Measurements from ENCODE around the gene HHAT. TPM values are rescaled to one million over a fixed set of nuclear protein-coding genes. Genes with fewer than 3 reads are reported as not detected.
A peak's percentile ranks its signal among the peaks of the same experiment; 100 is the strongest.

Gene HHAT
- total and polyA plus RNA-seq, 2 experiments from 2014 or later: 1.6 to 1.9 TPM

GRCh38 chr1:210396541-210396940 is 67.8 kb downstream of the HHAT start:
- Histone ChIP-seq H3K79me2 (ENCODE audit: insufficient read depth) (no peaks in the 10 kb centered on the region), H3K36me3 (ENCODE audit: low read depth) (no peaks in the 10 kb centered on the region), H3K27ac (no peak overlapping the region), H3K9me2 (ENCODE audit: insufficient read depth) (no peaks in the 10 kb centered on the region), H3K9ac (no peak overlapping the region), H3K4me1 (ENCODE audit: insufficient read depth) (peaks cover 15% of the 10 kb centered on the region), H3F3A (ENCODE audit: insufficient read depth) (peaks cover 15% of the 10 kb centered on the region; the same call in 1 of the 2 replicates), H3K9me3 (ENCODE audit: low read depth) (no peaks in the 10 kb centered on the region), H2AFZ (no peak overlapping the region), H3K4me2 (ENCODE audit: unreplicated experiment) (no peak overlapping the region), H3K27me3 (replicated peaks; ENCODE audit: insufficient read depth) (peaks cover 53% of the 10 kb centered on the region), H4K20me1 (ENCODE audit: insufficient read depth) (no peaks in the 10 kb centered on the region), H3K4me3 (no peak overlapping the region)
- in situ Hi-C loops (cut with MboI): no loop called here
- DNase-seq: no peak
- TF ChIP-seq EZH2 (IDR thresholded peaks at IDR 0.05; ENCODE audit: insufficient read depth, poor library complexity, severe bottlenecking) (no peak), EZH2phosphoT487 (IDR thresholded peaks at IDR 0.05; ENCODE audit: insufficient read depth, low read depth) (no peak)
- WGBS, 2 experiments (ENCODE audit: low coverage in 1 of 2, low lambda C conversion rate in 2 of 2, missing lambda C conversion rate in 2 of 2): 95% methylated on average over 1 of the region's 1 CpG

- Histone ChIP-seq H3K4me2 (ENCODE audit: unreplicated experiment) (no peak overlapping the region), H3K79me2 (ENCODE audit: insufficient read depth) (no peaks in the 10 kb centered on the region), H3K27ac (no peak overlapping the region), H3F3A (ENCODE audit: insufficient read depth) (peaks cover 15% of the 10 kb centered on the region; the same call in 1 of the 2 replicates), H3K9ac (no peak overlapping the region), H3K9me3 (ENCODE audit: low read depth) (no peaks in the 10 kb centered on the region), H3K4me3 (no peak overlapping the region), H3K36me3 (ENCODE audit: low read depth) (no peaks in the 10 kb centered on the region), H3K4me1 (ENCODE audit: insufficient read depth) (peaks cover 15% of the 10 kb centered on the region), H3K9me2 (ENCODE audit: insufficient read depth) (no peaks in the 10 kb centered on the region), H4K20me1 (ENCODE audit: insufficient read depth) (no peaks in the 10 kb centered on the region), H3K27me3 (replicated peaks; ENCODE audit: insufficient read depth) (peaks cover 50% of the 10 kb centered on the region), H2AFZ (no peak overlapping the region)
- DNase-seq: peak; percentile 33
- in situ Hi-C loops (cut with MboI): no loop called here
- TF ChIP-seq EZH2 (IDR thresholded peaks at IDR 0.05; ENCODE audit: insufficient read depth, poor library complexity, severe bottlenecking) (no peak), EZH2phosphoT487 (IDR thresholded peaks at IDR 0.05; ENCODE audit: insufficient read depth, low read depth) (no peak)
- WGBS, 2 experiments (ENCODE audit: low coverage in 1 of 2, low lambda C conversion rate in 2 of 2, missing lambda C conversion rate in 2 of 2): 45 to 56% methylated on average over 1 of the region's 1 CpG
Observed at GRCh38 chr1:210397252-210397651, 68.5 kb downstream of the HHAT start.

GRCh38 chr1:210397681-210398080 is 69.0 kb downstream of the HHAT start:
- in situ Hi-C loops (cut with MboI): no loop called here
- TF ChIP-seq EZH2phosphoT487 (IDR thresholded peaks at IDR 0.05; ENCODE audit: insufficient read depth, low read depth) (no peak), EZH2 (IDR thresholded peaks at IDR 0.05; ENCODE audit: insufficient read depth, poor library complexity, severe bottlenecking) (no peak)
- no peak for DNase-seq
- H3K79me2 ChIP-seq (ENCODE audit: insufficient read depth): no peaks in the 10 kb centered on the region
- no peak overlapping the region for H3K27ac ChIP-seq
- 83 to 87% methylated on average over 5 of the region's 5 CpGs for WGBS, 2 experiments (ENCODE audit: low coverage in 1 of 2, low lambda C conversion rate in 2 of 2, missing lambda C conversion rate in 2 of 2)
- H3K4me3 ChIP-seq: no peak overlapping the region
- H2AFZ ChIP-seq: no peak overlapping the region
- peaks cover 15% of the 10 kb centered on the region for H3K4me1 ChIP-seq (ENCODE audit: insufficient read depth)
- peaks cover 49% of the 10 kb centered on the region for H3K27me3 ChIP-seq (replicated peaks; ENCODE audit: insufficient read depth)
- peaks cover 15% of the 10 kb centered on the region; the same call in 1 of the 2 replicates for H3F3A ChIP-seq (ENCODE audit: insufficient read depth)
- H3K9me3 ChIP-seq (ENCODE audit: low read depth): no peaks in the 10 kb centered on the region
- no peak overlapping the region for H3K9ac ChIP-seq
- no peak overlapping the region for H3K4me2 ChIP-seq (ENCODE audit: unreplicated experiment)
- H3K36me3 ChIP-seq (ENCODE audit: low read depth): no peaks in the 10 kb centered on the region
- no peaks in the 10 kb centered on the region for H3K9me2 ChIP-seq (ENCODE audit: insufficient read depth)
- no peaks in the 10 kb centered on the region for H4K20me1 ChIP-seq (ENCODE audit: insufficient read depth)

- Histone ChIP-seq H4K20me1 (ENCODE audit: insufficient read depth) (no peaks in the 10 kb centered on the region), H3K4me3 (no peak overlapping the region), H3K36me3 (ENCODE audit: low read depth) (no peaks in the 10 kb centered on the region), H3K4me2 (ENCODE audit: unreplicated experiment) (no peak overlapping the region), H2AFZ (no peak overlapping the region), H3K27me3 (replicated peaks; ENCODE audit: insufficient read depth) (peaks cover 52% of the 10 kb centered on the region), H3K9ac (no peak overlapping the region), H3K4me1 (ENCODE audit: insufficient read depth) (peaks cover 11% of the 10 kb centered on the region), H3K9me3 (ENCODE audit: low read depth) (no peaks in the 10 kb centered on the region), H3F3A (ENCODE audit: insufficient read depth) (peaks cover 15% of the 10 kb centered on the region; the same call in 1 of the 2 replicates), H3K79me2 (ENCODE audit: insufficient read depth) (no peaks in the 10 kb centered on the region), H3K9me2 (ENCODE audit: insufficient read depth) (no peaks in the 10 kb centered on the region), H3K27ac (no peak overlapping the region)
- 27 to 43% methylated on average over 1 of the region's 1 CpG for WGBS, 2 experiments (ENCODE audit: low coverage in 1 of 2, low lambda C conversion rate in 2 of 2, missing lambda C conversion rate in 2 of 2)
- in situ Hi-C loops (cut with MboI): no loop called here
- DNase-seq: no peak
- TF ChIP-seq EZH2 (IDR thresholded peaks at IDR 0.05; ENCODE audit: insufficient read depth, poor library complexity, severe bottlenecking) (no peak), EZH2phosphoT487 (IDR thresholded peaks at IDR 0.05; ENCODE audit: insufficient read depth, low read depth) (no peak)
Observed at GRCh38 chr1:210398466-210398865, 69.8 kb downstream of the HHAT start.

All from GM23248 (cell line).